Activated effector memory CD4-positive, alpha-beta T cell treated with Interleukin-2 at 50 U/mL for 16 hours (primary cell): ENCODE results near the gene THOC5.
"Not testable (repeated sequence)": the region's sequence is repeated elsewhere in the genome, so short reads cannot be mapped to it uniquely, and the experiment has no call there.

Experiments used
- DNase-seq: peaks from one replicate; pipeline ENCODE4 v3.0.0-alpha.2; 2020

The THOC5 gene

GRCh38 chr22:29559853-29560252 lies 6.3 kb upstream of the THOC5 start:
- DNase-seq: no peak

- no peak for DNase-seq
These were observed 5.5 kb upstream of the THOC5 start for GRCh38 chr22:29559030-29559429.

- no peak for DNase-seq
These were observed 1.6 kb upstream of the THOC5 start for GRCh38 chr22:29555065-29555644.

GRCh38 chr22:29552357-29552756 lies 1.2 kb downstream of the THOC5 start:
- DNase-seq: not testable (repeated sequence)

- DNase-seq: no peak
These were observed 3.6 kb downstream of the THOC5 start for GRCh38 chr22:29550005-29550404.

GRCh38 chr22:29545045-29545444 lies 8.5 kb downstream of the THOC5 start:
- DNase-seq: not testable (repeated sequence)

- DNase-seq: no peak
These were observed 11.7 kb downstream of the THOC5 start for GRCh38 chr22:29541845-29542244.

GRCh38 chr22:29539105-29539504 lies 14.5 kb downstream of the THOC5 start:
- DNase-seq: no peak

- DNase-seq: no peak
These were observed 17.1 kb downstream of the THOC5 start for GRCh38 chr22:29536411-29536810.

GRCh38 chr22:29531419-29531818 lies 22.1 kb downstream of the THOC5 start:
- no peak for DNase-seq

- DNase-seq: no peak
These were observed 22.8 kb downstream of the THOC5 start for GRCh38 chr22:29530716-29531115.

- DNase-seq: no peak
These were observed 25.4 kb downstream of the THOC5 start for GRCh38 chr22:29528144-29528543.

GRCh38 chr22:29524442-29525191 lies 28.9 kb downstream of the THOC5 start:
- DNase-seq: no peak

- no peak for DNase-seq
These were observed 29.8 kb downstream of the THOC5 start for GRCh38 chr22:29523761-29524160.

GRCh38 chr22:29521526-29521925 lies 32.0 kb downstream of the THOC5 start:
- no peak for DNase-seq

GRCh38 chr22:29520851-29521250 lies 32.7 kb downstream of the THOC5 start:
- no peak for DNase-seq

GRCh38 chr22:29519996-29520395 lies 33.6 kb downstream of the THOC5 start:
- no peak for DNase-seq

GRCh38 chr22:29518427-29518826 lies 35.1 kb downstream of the THOC5 start:
- no peak for DNase-seq

- DNase-seq: no peak
These were observed 36.2 kb downstream of the THOC5 start for GRCh38 chr22:29517215-29517908.

- DNase-seq: no peak
These were observed 41.5 kb downstream of the THOC5 start for GRCh38 chr22:29512031-29512430.

GRCh38 chr22:29511126-29511862 lies 42.3 kb downstream of the THOC5 start:
- DNase-seq: no peak

- DNase-seq: no peak
These were observed 43.0 kb downstream of the THOC5 start for GRCh38 chr22:29510542-29510941.

GRCh38 chr22:29509815-29510214 lies 43.7 kb downstream of the THOC5 start:
- no peak for DNase-seq
